ENCODE results near the gene BAAT.
"Not testable (repeated sequence)": the region's sequence is repeated elsewhere in the genome, so short reads cannot be mapped to it uniquely, and the experiment has no call there.

The BAAT gene

GRCh38 chr9:101384873-101385536 lies at the start of gene BAAT:
BAAT (minus strand) TSS chr9:101385006; CDS start chr9:101371404, 13,602 bp downstream.
- POLR2A ChIA-PET; DNase-seq (ENCODE audit: extremely low spot score); CTCF ChIA-PET: not testable (repeated sequence)

- CTCF ChIA-PET, result interaction anchor here (1.4 to 1.6 kb wide), 2 partner anchors 14 to 26 kb away, joined by 3 to 4 read pairs; no protein-coding TSS in a partner anchor
- no peak for DNase-seq (ENCODE audit: extremely low spot score)
- no peak for TF ChIP-seq CTCF (IDR thresholded peaks at IDR 0.05; ENCODE audit: control extremely low read depth, extremely low read depth, low read depth, missing control alignments)
- POLR2A ChIA-PET, result no interaction called here
These were observed 48.4 kb upstream of the BAAT start for GRCh38 chr9:101433229-101433628.

- ChIA-PET CTCF (interaction anchor here (1.1 to 1.6 kb wide), 4 partner anchors 10 to 26 kb away, joined by 3 to 5 read pairs (median 4); no protein-coding TSS in a partner anchor), POLR2A (no interaction called here)
- TF ChIP-seq CTCF (IDR thresholded peaks at IDR 0.05; ENCODE audit: control extremely low read depth, extremely low read depth, low read depth, missing control alignments), result no peak
- no peak for DNase-seq (ENCODE audit: extremely low spot score)
These were observed 47.9 kb upstream of the BAAT start for GRCh38 chr9:101432740-101433139.

- ChIA-PET CTCF (interaction anchor here (1.1 to 1.6 kb wide), 5 partner anchors 9 to 831 kb away, joined by 3 to 6 read pairs (median 4); no protein-coding TSS in a partner anchor), POLR2A (no interaction called here)
- TF ChIP-seq CTCF (IDR thresholded peaks at IDR 0.05; ENCODE audit: control extremely low read depth, extremely low read depth, low read depth, missing control alignments), result no peak
- DNase-seq (ENCODE audit: extremely low spot score), result no peak
These were observed 47.4 kb upstream of the BAAT start for GRCh38 chr9:101432171-101432570.

GRCh38 chr9:101429736-101430135 lies 44.9 kb upstream of the BAAT start:
- CTCF ChIA-PET, result no interaction called here
- TF ChIP-seq CTCF (IDR thresholded peaks at IDR 0.05; ENCODE audit: control extremely low read depth, extremely low read depth, low read depth, missing control alignments), result no peak
- no peak for DNase-seq (ENCODE audit: extremely low spot score)
- POLR2A ChIA-PET, result no interaction called here

GRCh38 chr9:101428909-101429308 lies 44.1 kb upstream of the BAAT start:
- TF ChIP-seq CTCF (IDR thresholded peaks at IDR 0.05; ENCODE audit: control extremely low read depth, extremely low read depth, low read depth, missing control alignments), result no peak
- no peak for DNase-seq (ENCODE audit: extremely low spot score)
- ChIA-PET CTCF (no interaction called here), POLR2A (no interaction called here)

- ChIA-PET POLR2A (no interaction called here), CTCF (interaction anchor here (0.6 to 1.6 kb wide), 3 partner anchors 31 to 102 kb away, joined by 3 to 6 read pairs (median 3); no protein-coding TSS in a partner anchor)
- DNase-seq (ENCODE audit: extremely low spot score), result peak; percentile 18
- no peak for TF ChIP-seq CTCF (IDR thresholded peaks at IDR 0.05; ENCODE audit: control extremely low read depth, extremely low read depth, low read depth, missing control alignments)
These were observed 43.3 kb upstream of the BAAT start for GRCh38 chr9:101427957-101428655.

Measured in GM10248 (cell line).